HCT116 (cell line): ENCODE measurements around the gene AQP1. TPM values are rescaled to one million over a fixed set of nuclear protein-coding genes. Genes with fewer than 3 reads are reported as not detected.

Experiments used
- ATAC-seq: fragments of 200-7000 bp; cut with Tn5 transposase; 2 replicates; pipeline ENCODE4 v1.9.1; 2020; ENCODE audit warnings: mild to moderate bottlenecking, moderate library complexity
- BruUV-seq: library from RNA; stranded (reverse); fragments of 400-500 nt; replicated peaks from 2 replicates; lab custom pipeline; 2021; lab: Mats Ljungman, UMichigan
- CTCF ChIA-PET: fragments of 300-600 bp; sonication (Branson Sonifier 250); formaldehyde crosslinking; loops from one replicate; lab custom pipeline; 2021; ENCODE audit warnings: antibody characterized with exemption; lab: Charles Lee
- POLR2A ChIA-PET: fragments of 300-600, 350-600 bp; sonication (Branson Sonifier 250); formaldehyde crosslinking; loops from one replicate; lab custom pipeline; 2021; ENCODE audit warnings: antibody characterized with exemption; lab: Charles Lee
- RAD21 ChIA-PET, 2 experiments: fragments of 300-600 bp; sonication (Branson Sonifier 250); formaldehyde crosslinking; loops; one replicate each; lab custom pipeline; 2023; ENCODE audit warnings: low total read pairs in 2 of 2; ENCODE audit not compliant: uncharacterized antibody in 2 of 2, unreplicated experiment in 2 of 2, low non-redundant PET in 1 of 2; lab: Charles Lee
- DNase-seq: peaks from one replicate; pipeline ENCODE4 v3.0.0-alpha.2; 2010; ENCODE audit warnings: low read depth, low spot score
- H2AFZ ChIP-seq: fragments of 200-600 bp; shearing (Covaris generic), sonication (generic); 2 replicates; pipeline ENCODE4 v1.6.1; 2017; ENCODE audit warnings: low read depth, mixed run types, mixed read lengths, antibody characterized with exemption, low read length; ENCODE audit not compliant: poor library complexity, severe bottlenecking
- H3K27ac ChIP-seq: 2 replicates; pipeline ENCODE4 v1.5.1; 2012; ENCODE audit warnings: low read depth, low read length
- H3K27me3 ChIP-seq: fragments of 200-600 bp; sonication (generic); 2 replicates; pipeline ENCODE4 v1.6.1; 2016; ENCODE audit warnings: mixed run types, low read length, mixed read lengths; ENCODE audit not compliant: insufficient read depth
- H3K36me3 ChIP-seq, 2 experiments: fragments of 200-500 bp in 1 of 2; fragments of 200-600 bp in 1 of 2; sonication (Bioruptor generic) in 1 of 2; sonication (generic) in 1 of 2; 2 replicates each; pipeline versions ENCODE4 v1.5.1 to v1.6.1; 2014 to 2016; ENCODE audit warnings: low read length in 2 of 2, inconsistent platforms in 1 of 2, mixed read lengths in 1 of 2, mixed run types in 1 of 2; ENCODE audit not compliant: insufficient read depth in 2 of 2, control insufficient read depth in 1 of 2
- H3K4me1 ChIP-seq, 2 experiments: fragments of 200-600 bp in 1 of 2; sonication (generic) in 1 of 2; 2 replicates each; pipeline versions ENCODE4 v1.5.1 to v1.6.1; 2012 to 2017; ENCODE audit warnings: low read length in 2 of 2, inconsistent platforms in 1 of 2, mild to moderate bottlenecking in 1 of 2, mixed read lengths in 1 of 2, mixed run types in 1 of 2, moderate library complexity in 1 of 2; ENCODE audit not compliant: insufficient read depth in 2 of 2, control insufficient read depth in 1 of 2
- H3K4me2 ChIP-seq: fragments of 200-600 bp; sonication (generic); 2 replicates; pipeline ENCODE4 v1.6.1; 2017; ENCODE audit warnings: mixed run types, low read length, mixed read lengths
- H3K4me3 ChIP-seq, 2 experiments: fragments of 200-600 bp in 1 of 2; sonication (generic) in 1 of 2; replicated peaks in 1 of 2; 2 replicates each; pipeline ENCODE4 v1.5.1; 2011 to 2016; ENCODE audit warnings: low read length in 2 of 2, control low read depth in 1 of 2, low read depth in 1 of 2, mild to moderate bottlenecking in 1 of 2, mixed read lengths in 1 of 2, mixed run types in 1 of 2
- H3K79me2 ChIP-seq: fragments of 200-600 bp; sonication (generic); 2 replicates; pipeline ENCODE4 v1.6.1; 2017; ENCODE audit warnings: mild to moderate bottlenecking, mixed run types, low read length, moderate library complexity, mixed read lengths; ENCODE audit not compliant: insufficient read depth
- H3K9ac ChIP-seq: fragments of 200-600 bp; sonication (generic); 2 replicates; pipeline ENCODE4 v1.6.1; 2016; ENCODE audit warnings: low read length, mixed read lengths
- H3K9me2 ChIP-seq: fragments of 200-600 bp; sonication (generic), shearing (Covaris generic); 2 replicates; pipeline ENCODE4 v1.6.1; 2017; ENCODE audit warnings: mixed run types, mild to moderate bottlenecking, moderate library complexity; ENCODE audit not compliant: insufficient read depth
- H3K9me3 ChIP-seq, 2 experiments: fragments of 200-500 bp in 1 of 2; fragments of 200-600 bp in 1 of 2; sonication (Bioruptor generic) in 1 of 2; sonication (generic) in 1 of 2; 2 replicates each; pipeline ENCODE4 v1.6.1; 2014 to 2017; ENCODE audit warnings: low read length in 2 of 2, mixed read lengths in 2 of 2, inconsistent platforms in 1 of 2, low read depth in 1 of 2, mild to moderate bottlenecking in 1 of 2, mixed run types in 1 of 2, moderate library complexity in 1 of 2; ENCODE audit not compliant: control insufficient read depth in 1 of 2, insufficient read depth in 1 of 2
- H4K20me1 ChIP-seq: fragments of 200-600 bp; sonication (generic), shearing (Covaris generic); 2 replicates; pipeline ENCODE4 v1.6.1; 2017; ENCODE audit warnings: mixed run types, mild to moderate bottlenecking, moderate library complexity; ENCODE audit not compliant: insufficient read depth
- CBX3 ChIP-seq: IDR thresholded peaks from 2 replicates; pipeline ENCODE4 v1.6.1; 2012; ENCODE audit warnings: low read depth
- CEBPB ChIP-seq: IDR thresholded peaks from 2 replicates; pipeline ENCODE4 v1.6.1; 2012; ENCODE audit warnings: low read depth
- EGR1 ChIP-seq: IDR thresholded peaks from 2 replicates; pipeline ENCODE4 v1.6.1; 2012; ENCODE audit warnings: low read depth
- ELF1 ChIP-seq: IDR thresholded peaks from 2 replicates; pipeline ENCODE4 v1.6.1; 2012; ENCODE audit warnings: low read depth, borderline replicate concordance
- EZH2phosphoT487 ChIP-seq: fragments of 200-600 bp; IDR thresholded peaks from 2 replicates; pipeline ENCODE4 v1.6.1; 2018; ENCODE audit warnings: antibody characterized with exemption, borderline replicate concordance
- FOSL1 ChIP-seq: IDR thresholded peaks from 2 replicates; pipeline ENCODE4 v1.6.1; 2012; ENCODE audit warnings: low read depth
- JUND ChIP-seq: IDR thresholded peaks from 2 replicates; pipeline ENCODE4 v1.6.1; 2012
- POLR2A ChIP-seq: IDR thresholded peaks from 2 replicates; pipeline ENCODE4 v1.7.0; 2011; ENCODE audit warnings: borderline replicate concordance; ENCODE audit not compliant: insufficient read depth, insufficient read length; ENCODE audit errors: extremely low read depth
- POLR2AphosphoS5 ChIP-seq: IDR thresholded peaks from 2 replicates; pipeline ENCODE4 v1.6.1; 2011; ENCODE audit warnings: mild to moderate bottlenecking, low read depth, low read length, moderate library complexity
- RAD21 ChIP-seq: IDR thresholded peaks from 2 replicates; pipeline ENCODE4 v1.6.1; 2012; ENCODE audit warnings: low read depth, mild to moderate bottlenecking
- SIN3A ChIP-seq: IDR thresholded peaks from 2 replicates; pipeline ENCODE4 v1.6.1; 2012; ENCODE audit warnings: low read depth
- SRF ChIP-seq: IDR thresholded peaks from 2 replicates; pipeline ENCODE4 v1.6.1; 2012; ENCODE audit warnings: low read depth
- TCF7L2 ChIP-seq: IDR thresholded peaks from 2 replicates; pipeline ENCODE4 v1.7.0; 2011; ENCODE audit warnings: borderline replicate concordance, inconsistent platforms; ENCODE audit not compliant: insufficient read depth, insufficient read length; ENCODE audit errors: extremely low read depth
- YY1 ChIP-seq: IDR thresholded peaks from 2 replicates; pipeline ENCODE4 v1.6.1; 2011; ENCODE audit warnings: low read length, low read depth, moderate library complexity, mild to moderate bottlenecking; ENCODE audit not compliant: insufficient replicate concordance; ENCODE audit errors: extremely low read depth
- ZFX ChIP-seq: fragments of 450-650 bp; IDR thresholded peaks from 2 replicates; pipeline ENCODE4 v1.6.1; 2017
- ZNF274 ChIP-seq: fragments of 200-500 bp; sonication (Bioruptor generic); IDR thresholded peaks from 2 replicates; pipeline ENCODE4 v1.6.1; 2014; ENCODE audit warnings: mild to moderate bottlenecking, low read depth, low read length, inconsistent platforms
- intact Hi-C: fragments of 100-400 bp; cut with micrococcal nuclease; formaldehyde crosslinking; loops from 2 replicates; pipeline ENCODE4 v1.10.0; 2022
- total RNA-seq: library from RNA; stranded (reverse); gene quantifications from one replicate; pipeline ENCODE4 v1.2.1, GENCODE V29; 2021; ENCODE audit not compliant: unreplicated experiment
- TF ChIP-seq, protein P1 (sequence below): IDR thresholded peaks from 2 replicates; pipeline ENCODE4 v1.6.1; 2012

Gene AQP1
- total RNA-seq, 1 experiment from 2014 or later = 2.0 TPM

DNA sequence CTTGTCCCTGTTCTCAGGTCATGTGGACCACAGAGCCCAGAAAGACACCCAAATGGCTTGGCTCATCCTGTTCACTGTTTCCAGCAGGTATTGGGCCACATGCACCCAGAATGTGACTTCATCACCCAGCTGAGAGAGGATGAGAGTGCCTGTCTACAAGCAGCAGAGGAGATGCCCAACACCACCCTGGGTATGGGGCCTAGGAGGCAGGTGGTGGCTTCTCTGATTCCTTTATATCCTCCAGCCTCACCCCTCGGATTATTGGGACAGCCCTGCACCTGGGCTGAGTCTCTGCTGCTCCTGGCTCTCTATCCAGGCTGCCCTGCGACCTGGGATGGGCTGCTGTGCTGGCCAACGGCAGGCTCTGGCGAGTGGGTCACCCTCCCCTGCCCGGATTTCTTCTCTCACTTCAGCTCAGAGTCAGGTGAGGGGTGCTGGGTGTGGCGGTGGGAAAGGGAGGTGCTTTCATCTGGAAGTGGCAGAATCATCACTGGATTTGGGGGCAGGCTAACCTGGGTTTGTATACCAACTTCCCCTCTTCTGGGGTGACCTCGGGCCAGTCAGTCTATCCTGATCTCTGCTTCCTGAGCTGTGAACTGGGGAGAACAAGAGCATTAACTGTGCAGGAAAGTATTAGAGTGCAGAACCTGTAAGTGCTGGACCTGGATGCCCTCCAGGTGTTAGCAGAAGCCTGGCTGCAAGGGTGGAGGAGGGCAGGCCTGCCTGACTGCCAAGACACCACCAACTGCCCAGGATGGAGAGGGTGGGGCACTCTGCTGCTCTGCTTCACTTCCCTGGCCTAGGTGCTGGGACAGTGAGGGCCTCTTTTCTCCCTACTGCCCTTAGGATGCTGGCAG is 57.3 kb downstream of the AQP1 start:
- H3K27me3 ChIP-seq = peaks cover 14% of the 10 kb centered on the region; the same call in 1 of the 2 replicates
- no peaks in the 10 kb centered on the region for H4K20me1 ChIP-seq
- H3K27ac ChIP-seq = no peak overlapping the region
- no peaks in the 10 kb centered on the region for H3K9me3 ChIP-seq
- no peak overlapping the region for H3K9ac ChIP-seq
- BruUV-seq = no TSS peak
- no peaks in the 10 kb centered on the region for H3K4me1 ChIP-seq
- DNase-seq (no peak), ATAC-seq (no peak)
- H3K9me2 ChIP-seq = no peaks in the 10 kb centered on the region
- RAD21 ChIA-PET = no interaction called here
- intact Hi-C loops = no loop called here
- CTCF ChIA-PET = no interaction called here
- H3K79me2 ChIP-seq = no peaks in the 10 kb centered on the region
- no peak overlapping the region for H3K4me2 ChIP-seq
- POLR2A ChIA-PET = no interaction called here
- H3K36me3 ChIP-seq = no peaks in the 10 kb centered on the region
- no peak overlapping the region for H3K4me3 ChIP-seq
- TF ChIP-seq, protein P1, sequence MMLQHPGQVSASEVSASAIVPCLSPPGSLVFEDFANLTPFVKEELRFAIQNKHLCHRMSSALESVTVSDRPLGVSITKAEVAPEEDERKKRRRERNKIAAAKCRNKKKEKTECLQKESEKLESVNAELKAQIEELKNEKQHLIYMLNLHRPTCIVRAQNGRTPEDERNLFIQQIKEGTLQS = no peak
- TF ChIP-seq ZNF274 (no peak), ZFX (no peak), RAD21 (no peak), SIN3A (no peak), FOSL1 (no peak), SRF (no peak), YY1 (no peak), CBX3 (no peak), POLR2A (no peak), ELF1 (no peak)
- H2AFZ ChIP-seq = no peak overlapping the region

DNA sequence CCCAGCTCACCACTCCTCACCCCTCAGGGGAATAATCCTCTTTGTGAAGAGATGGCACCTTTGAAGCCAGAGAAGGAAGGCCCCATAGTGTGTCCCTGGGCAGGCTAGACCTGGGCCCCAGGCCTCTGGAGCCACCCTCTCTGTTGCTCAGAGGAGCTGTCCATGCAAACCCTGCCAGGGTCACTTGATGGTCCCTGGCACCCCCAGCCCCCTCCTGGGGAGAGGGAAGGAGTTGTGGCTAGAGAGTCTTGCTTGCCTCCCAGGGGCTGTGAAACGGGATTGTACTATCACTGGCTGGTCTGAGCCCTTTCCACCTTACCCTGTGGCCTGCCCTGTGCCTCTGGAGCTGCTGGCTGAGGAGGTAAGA is 57.9 kb downstream of the AQP1 start:
- no peaks in the 10 kb centered on the region for H3K9me2 ChIP-seq
- no TSS peak for BruUV-seq
- intact Hi-C loops = no loop called here
- no peak overlapping the region for H3K4me2 ChIP-seq
- H3K36me3 ChIP-seq = no peaks in the 10 kb centered on the region
- DNase-seq (no peak), ATAC-seq (no peak)
- no peak overlapping the region for H3K4me3 ChIP-seq
- H3K9ac ChIP-seq = no peak overlapping the region
- H4K20me1 ChIP-seq = no peaks in the 10 kb centered on the region
- peaks cover 14% of the 10 kb centered on the region; the same call in 1 of the 2 replicates for H3K27me3 ChIP-seq
- no peak for TF ChIP-seq YY1
- TF ChIP-seq CEBPB = no peak
- no peak for TF ChIP-seq FOSL1
- no peak for TF ChIP-seq JUND
- no peak for TF ChIP-seq POLR2AphosphoS5
- TF ChIP-seq SRF = no peak
- no peak for TF ChIP-seq POLR2A
- no peak for TF ChIP-seq EGR1
- TF ChIP-seq RAD21 = no peak
- no peak for TF ChIP-seq TCF7L2
- TF ChIP-seq ZFX = no peak
- no peak for TF ChIP-seq EZH2phosphoT487
- H3K79me2 ChIP-seq = no peaks in the 10 kb centered on the region
- no peak overlapping the region for H3K27ac ChIP-seq
- ChIA-PET CTCF (interaction anchor here (2.2 kb wide), 1 partner anchor 14 kb away, joined by 6 read pairs; no protein-coding TSS in a partner anchor), POLR2A (no interaction called here), RAD21 (no interaction called here)
- H2AFZ ChIP-seq = no peak overlapping the region
- peaks cover 0 to 2% of the 10 kb centered on the region in 2 experiments; a peak in 1 of 4 replicates for H3K4me1 ChIP-seq
- no peaks in the 10 kb centered on the region for H3K9me3 ChIP-seq
